ENCODE data around the gene AGBL4.
A peak's percentile ranks its signal among the peaks of the same experiment; 100 is the strongest.

Gene AGBL4

DNA sequence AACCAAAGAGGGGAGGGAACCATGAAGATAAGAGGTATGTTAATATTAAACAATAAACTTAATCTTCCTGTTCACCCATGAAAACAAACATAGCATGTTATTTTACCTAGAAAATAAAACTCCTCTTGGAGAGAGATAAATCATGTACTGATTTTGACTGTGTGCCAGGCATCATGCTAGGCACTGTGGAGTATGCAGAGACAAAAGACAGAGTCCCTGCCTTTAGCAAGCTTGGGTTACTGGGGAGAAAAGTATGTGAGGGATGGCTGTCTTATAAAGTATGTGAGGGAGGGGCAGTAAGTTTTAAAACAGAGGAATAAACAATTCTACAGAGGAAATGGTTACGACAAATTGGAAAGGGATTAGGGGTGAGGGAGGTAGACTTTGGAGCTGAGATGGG is 1117.6 kb downstream of the AGBL4 start:
- FAIRE-seq (no peak), DNase-seq (ENCODE audit: low spot score) (no peak)

GRCh38 chr1:48903291-48903690 is 1120.5 kb downstream of the AGBL4 start:
- DNase-seq (ENCODE audit: low spot score) (no peak), FAIRE-seq (no peak)

DNA sequence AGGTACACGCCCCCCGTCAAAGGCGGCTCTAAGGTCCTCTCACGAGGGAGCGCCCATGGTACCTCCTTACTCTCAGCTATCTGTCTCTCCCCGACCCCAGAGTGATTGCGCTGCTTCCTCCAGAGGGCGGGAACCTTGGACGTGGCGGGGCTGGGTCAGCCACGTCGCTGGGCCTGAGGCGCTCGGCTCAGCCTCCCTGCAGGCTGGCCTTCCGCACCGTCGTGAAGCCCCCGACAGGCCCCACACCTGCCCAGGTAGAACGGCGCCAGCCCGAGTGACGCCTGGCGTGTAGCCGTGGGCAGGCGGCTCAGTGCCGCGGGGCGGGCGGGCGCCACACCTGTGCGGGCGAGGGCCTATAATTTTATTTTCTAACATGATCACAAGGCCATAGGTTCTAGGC is 1124.9 kb downstream of the AGBL4 start:
- FAIRE-seq (no peak), DNase-seq (ENCODE audit: low spot score) (no peak)

GRCh38 chr1:48889615-48890014 is 1134.1 kb downstream of the AGBL4 start:
- no peak for FAIRE-seq

GRCh38 chr1:48889082-48889481 is 1134.7 kb downstream of the AGBL4 start:
- FAIRE-seq = no peak
- DNase-seq (ENCODE audit: low spot score) = no peak

More at GRCh38 chr1:48889615-48890014, 1134.1 kb downstream of the AGBL4 start:
- DNase-seq (ENCODE audit: low spot score) = no peak

DNA sequence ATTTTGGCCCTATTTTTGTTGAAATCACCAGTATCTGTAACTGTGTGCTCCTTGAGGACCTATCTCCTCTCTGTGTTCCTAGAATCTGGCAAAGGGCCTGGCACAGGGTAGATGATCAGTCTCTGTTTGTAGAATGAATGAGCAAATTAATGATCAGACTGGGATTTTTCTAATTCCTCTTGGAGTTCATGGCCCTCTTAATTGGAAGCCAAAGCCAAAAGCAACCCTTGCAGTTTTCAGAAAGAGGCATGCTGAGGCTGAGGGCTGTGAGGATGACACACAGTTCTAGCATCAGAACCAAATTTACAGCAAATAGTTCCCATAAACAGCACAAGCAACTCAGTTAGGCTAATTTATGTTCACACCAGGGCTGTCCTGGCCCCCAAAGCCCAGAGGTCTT is 1136.0 kb downstream of the AGBL4 start:
- FAIRE-seq (no peak), DNase-seq (ENCODE audit: low spot score) (no peak)

DNA sequence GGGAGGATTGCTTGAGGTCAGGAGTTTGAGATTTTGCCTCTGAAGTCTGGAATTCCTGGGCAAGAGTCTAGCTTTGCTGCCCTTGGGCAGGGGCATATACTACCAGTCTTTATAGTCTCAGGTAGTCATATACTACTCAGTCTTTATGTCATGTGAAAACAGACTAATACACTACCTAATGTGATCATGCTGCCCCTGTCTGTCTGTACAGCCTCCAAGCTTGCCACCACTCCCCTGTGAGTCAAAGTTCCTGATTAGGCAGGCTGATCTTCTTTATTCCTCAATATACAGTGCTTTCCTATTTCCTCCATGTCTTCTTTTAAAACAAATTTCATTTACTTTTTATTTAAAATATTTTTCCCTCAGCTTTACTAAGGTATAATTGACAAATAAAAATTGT is 1141.7 kb downstream of the AGBL4 start:
- DNase-seq (ENCODE audit: low spot score) (no peak), FAIRE-seq (no peak)

DNA sequence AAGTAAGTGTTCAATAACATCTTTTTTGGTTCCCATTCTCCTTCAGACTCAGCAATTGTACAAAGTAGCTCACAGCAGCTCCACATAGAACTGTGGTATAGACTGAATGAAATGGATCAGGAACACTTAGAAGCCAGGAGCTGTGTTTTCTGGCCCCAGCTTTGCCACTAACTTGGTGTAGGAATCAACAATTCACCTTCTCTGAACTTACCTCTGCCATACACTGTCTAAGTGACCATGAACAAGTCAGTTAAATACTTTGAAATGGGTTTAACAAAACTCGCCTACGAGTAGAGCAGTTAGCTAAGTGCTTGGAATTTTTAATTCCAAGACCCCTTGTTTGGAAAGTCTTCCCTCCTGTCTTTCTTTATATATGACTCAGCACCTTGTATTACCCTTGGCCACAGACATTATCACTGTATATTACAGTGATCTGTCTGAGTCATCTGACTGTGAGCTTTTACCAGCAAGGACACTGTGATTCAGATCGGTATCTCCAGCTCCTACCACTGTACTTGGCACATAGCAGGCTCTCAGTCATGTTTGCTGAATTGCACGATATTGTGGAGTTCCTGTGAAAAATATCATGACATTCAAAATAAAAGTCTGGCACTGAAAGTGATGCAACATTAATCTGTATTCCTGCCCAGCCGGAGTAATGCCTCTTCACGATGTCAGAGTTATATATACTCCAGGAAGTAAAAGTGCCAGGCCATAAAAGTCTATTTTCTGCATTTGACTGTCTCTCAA is 1145.4 kb downstream of the AGBL4 start:
- FAIRE-seq = peak; percentile 32
- peak; percentile 73 for DNase-seq (ENCODE audit: low spot score)

- FAIRE-seq = no peak
- DNase-seq (ENCODE audit: low spot score) = peak; percentile 20
Observed at GRCh38 chr1:48876330-48876785, 1147.4 kb downstream of the AGBL4 start.

DNA sequence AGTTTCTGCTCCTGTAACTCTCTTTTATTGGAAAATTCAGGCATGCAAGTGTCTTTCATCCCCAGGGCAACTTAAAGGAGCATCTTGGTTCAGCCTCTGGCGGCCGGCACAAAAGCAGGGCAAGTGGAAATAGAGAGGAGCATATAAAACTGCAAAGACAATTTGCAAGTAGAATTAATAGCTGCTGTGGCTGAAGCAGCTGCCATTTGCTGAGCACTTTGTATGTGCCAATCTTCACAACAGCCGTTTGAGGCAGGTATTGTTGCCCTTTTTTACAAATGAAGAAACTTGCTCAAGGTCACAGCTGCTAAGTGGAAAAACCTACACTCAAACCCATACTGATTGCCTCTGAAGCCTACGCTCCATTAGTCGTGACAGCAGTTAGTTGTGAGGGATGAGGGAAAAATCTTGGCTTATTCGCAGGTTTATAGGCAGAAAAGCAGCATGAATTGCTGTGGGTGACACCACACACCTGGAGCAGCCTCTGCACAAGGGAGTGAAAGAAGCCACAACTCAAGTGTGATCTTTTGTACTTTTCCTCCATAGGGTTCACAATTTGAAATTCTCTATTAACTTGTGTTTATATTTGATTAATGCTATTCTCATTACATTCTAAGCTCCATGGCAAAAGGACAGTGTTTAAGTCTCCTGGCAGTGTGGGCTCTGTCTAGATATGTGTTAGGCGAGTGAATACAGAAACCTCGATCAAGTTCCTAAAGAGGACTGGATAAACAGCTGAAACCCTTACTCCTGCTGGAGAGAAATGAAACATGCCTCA is 1148.0 kb downstream of the AGBL4 start:
- DNase-seq (ENCODE audit: low spot score) (no peak), FAIRE-seq (no peak)

DNA sequence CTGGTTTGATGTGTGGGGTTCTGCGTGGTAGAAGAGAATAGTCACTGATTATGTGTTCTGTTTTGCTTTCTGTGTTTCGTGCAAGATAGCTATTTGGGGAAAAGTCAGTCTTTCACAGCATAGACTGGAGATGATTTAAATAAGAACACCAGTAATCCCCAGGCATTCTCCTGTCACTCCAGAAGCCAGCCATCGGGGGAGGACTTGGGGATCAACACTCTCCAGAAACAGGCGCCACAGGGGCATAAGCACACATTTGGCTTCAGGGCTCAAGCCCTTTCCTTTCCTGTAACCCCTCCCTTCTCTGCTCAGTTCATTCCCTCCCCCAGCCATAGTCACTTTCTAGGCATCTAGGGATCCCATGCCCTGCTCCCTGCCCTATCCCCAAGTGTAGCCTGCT is 1149.8 kb downstream of the AGBL4 start:
- FAIRE-seq = no peak
- DNase-seq (ENCODE audit: low spot score) = no peak

DNA sequence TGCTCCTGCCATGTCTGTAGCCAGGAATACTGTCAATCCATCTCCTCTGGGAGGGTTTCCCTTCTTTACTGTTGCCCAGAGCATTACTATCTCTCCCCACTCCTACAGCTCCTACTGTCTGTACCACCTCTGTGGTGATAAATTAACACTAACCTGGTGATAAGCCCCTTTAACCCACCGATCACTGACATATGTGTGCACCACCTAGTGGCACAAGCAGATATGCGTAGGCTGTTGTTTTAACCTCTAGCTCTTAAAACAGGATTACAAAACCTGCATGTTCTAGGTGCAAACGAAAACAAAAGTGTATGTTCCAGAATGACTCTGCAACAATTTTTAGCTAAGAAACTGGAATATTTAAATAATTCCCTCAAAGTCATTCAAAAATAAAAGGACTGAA is 1153.2 kb downstream of the AGBL4 start:
- DNase-seq (ENCODE audit: low spot score) = no peak

DNA sequence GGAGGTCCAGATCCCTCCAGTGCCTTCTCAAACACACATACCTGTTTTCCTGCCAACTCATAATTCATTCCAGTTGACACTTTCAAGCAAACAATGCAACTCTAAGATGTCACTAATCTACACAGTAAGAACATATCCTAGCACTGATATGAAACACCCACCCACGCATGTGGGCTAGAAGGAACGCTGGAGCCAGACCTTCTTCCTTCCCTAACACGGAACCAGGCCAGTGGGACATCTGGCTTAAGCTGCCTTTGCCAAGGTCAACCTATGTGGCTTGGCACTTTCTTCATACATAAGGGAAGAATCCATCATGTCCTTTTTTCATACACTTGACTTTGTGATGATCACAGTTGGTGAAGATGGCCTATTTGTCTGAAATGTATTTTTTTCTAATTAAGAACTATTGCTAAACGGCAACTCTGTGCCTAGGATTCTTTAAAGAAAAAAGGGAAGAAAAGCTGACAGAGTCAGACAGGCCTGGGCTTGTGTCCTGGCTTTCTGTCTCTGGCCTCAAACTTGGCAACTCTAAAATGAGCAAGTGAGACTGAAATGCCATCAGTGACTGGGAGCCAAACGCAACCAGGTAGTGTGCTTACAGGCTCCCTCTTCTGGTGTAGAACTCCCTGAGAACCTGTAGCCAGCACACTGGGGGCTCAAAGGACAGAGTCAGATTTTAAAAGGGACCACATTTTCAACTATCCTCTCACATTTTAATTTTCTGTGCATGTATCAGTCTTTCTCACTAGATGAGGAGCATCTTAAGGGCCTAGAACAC is 1154.4 kb downstream of the AGBL4 start:
- no peak for FAIRE-seq

More for the DNA sequence above, 1153.2 kb downstream of the AGBL4 start:
- peak; percentile 61 for FAIRE-seq

GRCh38 chr1:48864913-48865312 is 1158.8 kb downstream of the AGBL4 start:
- FAIRE-seq = no peak
- DNase-seq (ENCODE audit: low spot score) = no peak

More for the DNA sequence above, 1154.4 kb downstream of the AGBL4 start:
- no peak for DNase-seq (ENCODE audit: low spot score)

- no peak for DNase-seq (ENCODE audit: low spot score)
- FAIRE-seq = no peak
Observed at GRCh38 chr1:48859456-48859855, 1164.3 kb downstream of the AGBL4 start.

DNA sequence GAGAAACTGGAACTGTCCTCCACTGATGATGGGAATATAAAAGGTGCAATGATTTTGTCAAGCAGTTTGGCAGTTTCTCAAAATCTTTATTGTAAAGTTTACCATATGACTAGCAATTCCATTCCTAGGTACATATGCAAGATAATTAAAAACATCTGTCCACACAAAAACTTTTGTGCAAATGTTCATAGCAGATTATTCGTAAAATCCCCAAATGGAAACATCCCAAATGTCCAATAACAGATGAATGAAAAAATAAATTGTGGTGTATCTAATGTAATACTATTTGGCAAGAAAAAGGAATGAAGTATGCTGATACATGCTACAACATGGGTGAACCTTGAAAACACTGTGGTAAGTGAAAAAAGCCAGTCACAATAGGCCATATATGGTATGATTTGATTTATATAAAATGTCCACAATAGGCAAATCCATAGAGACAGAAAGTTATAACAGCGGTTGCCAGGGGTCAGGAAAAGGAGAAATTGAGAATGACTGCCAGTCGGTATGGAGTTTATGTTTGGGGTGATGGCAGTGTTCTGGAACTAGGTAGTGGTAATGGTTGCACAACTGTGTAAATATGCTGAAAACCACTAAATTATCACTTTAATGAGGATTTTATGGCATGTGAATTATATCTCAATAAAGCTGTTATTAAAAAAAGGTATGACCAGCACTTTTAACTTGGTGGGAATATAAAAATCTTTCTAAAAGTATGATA is 1165.4 kb downstream of the AGBL4 start:
- FAIRE-seq = no peak
- no peak for DNase-seq (ENCODE audit: low spot score)

- DNase-seq (ENCODE audit: low spot score) (peak; percentile 68), FAIRE-seq (peak; percentile 67)
Observed at GRCh38 chr1:48853006-48853405, 1170.7 kb downstream of the AGBL4 start.

- DNase-seq (ENCODE audit: low spot score) (peak; percentile 30), FAIRE-seq (no peak)
Observed at GRCh38 chr1:48851638-48852037, 1172.1 kb downstream of the AGBL4 start.

DNA sequence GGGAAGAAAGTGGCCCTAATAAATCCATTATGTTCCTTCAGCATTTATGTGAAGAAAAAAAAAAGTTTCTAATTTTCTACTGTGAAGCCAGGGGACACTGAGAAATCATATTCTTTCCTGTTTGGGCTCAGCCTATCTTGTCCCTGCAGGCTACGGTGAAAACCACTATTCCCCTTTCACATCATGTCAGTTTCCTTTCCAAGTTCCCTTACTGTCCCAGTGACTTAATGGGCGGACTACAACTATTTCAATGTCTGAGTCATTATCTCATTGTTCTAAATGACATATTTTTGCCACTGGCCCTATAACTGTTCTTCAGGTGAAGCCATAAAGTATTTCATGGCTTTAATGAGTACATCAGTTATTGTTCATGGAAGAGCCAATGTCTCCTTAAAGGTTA is 1175.7 kb downstream of the AGBL4 start:
- no peak for DNase-seq (ENCODE audit: low spot score)
- no peak for FAIRE-seq

GRCh38 chr1:48846441-48846840 is 1177.3 kb downstream of the AGBL4 start:
- DNase-seq (ENCODE audit: low spot score) (no peak), FAIRE-seq (no peak)

GRCh38 chr1:48844187-48844586 is 1179.6 kb downstream of the AGBL4 start:
- no peak for FAIRE-seq

More at GRCh38 chr1:48844187-48844586, 1179.6 kb downstream of the AGBL4 start:
- DNase-seq (ENCODE audit: low spot score) = no peak

Data from urothelium cell line (cell line).